HG03469 (cell line): ENCODE results near the gene ICA1.
A peak's percentile ranks its signal among the peaks of the same experiment; 100 is the strongest.

Experiments
- ATAC-seq: cut with Tn5 transposase; IDR thresholded peaks from one replicate; pipeline ENCODE4 v1.9.1; 2021; ENCODE audit warnings: mild to moderate bottlenecking, moderate library complexity, moderate number of reproducible peaks; ENCODE audit not compliant: unreplicated experiment

ICA1 gene

DNA sequence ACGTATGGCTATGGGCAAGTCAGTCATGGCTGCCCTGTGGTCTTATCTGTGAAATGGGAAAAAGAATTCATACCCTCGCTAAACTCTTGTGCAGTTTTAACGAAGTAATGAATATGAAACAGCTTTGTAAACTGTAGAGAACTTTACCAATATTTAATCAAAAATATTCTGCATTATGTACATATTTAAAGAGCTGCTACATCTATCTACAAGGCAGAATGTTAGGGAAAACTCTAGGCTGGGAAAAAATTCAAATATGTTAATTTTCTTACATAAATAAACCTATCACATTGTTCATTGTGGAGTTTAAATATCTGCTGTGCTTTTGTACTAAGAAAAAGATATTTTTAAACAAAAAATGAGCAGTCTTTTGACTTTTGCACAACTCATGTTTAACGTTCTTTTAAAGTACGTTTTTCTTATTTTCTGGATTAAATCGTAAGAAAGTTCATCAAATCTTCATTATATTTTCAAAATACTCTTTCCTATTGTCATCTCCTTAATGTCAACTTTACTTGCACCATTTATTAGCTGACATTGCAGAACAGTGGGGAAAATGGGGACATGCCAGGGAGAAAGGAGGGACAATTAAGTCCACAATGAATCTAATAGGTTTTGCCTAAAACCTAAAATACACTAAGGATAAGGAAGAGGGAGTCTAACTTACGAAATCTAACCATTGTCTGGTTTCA, 57.5 kb downstream of the ICA1 start:
- no peak for ATAC-seq

DNA sequence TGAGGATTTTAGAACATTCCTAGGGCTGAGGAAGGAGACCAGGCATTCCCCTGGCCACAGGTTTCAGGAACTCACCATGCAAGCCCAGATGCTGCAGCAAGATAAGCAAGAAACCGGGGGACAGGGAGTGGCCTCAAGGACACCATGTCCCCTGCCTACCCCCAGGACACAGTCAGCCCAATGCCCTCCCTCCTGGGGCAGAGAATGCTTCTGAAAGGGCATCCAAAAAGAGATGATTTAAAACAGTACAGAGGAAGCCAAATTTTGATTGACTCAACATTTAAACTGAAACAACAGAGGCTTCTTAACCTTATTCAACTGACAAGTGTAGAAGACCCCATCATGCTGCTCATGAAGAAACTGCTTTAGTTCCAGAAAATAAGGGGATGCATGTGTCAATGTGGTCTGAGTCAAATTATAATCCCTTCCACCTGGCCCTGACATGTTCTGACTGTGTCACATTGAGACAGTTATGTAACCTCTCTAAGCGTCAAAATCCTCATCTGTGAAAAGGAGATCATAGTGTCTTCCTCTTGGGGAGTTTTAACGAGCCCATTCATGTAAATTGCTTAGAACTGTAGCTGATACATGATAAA, 60.0 kb downstream of the ICA1 start:
- ATAC-seq, result no peak

DNA sequence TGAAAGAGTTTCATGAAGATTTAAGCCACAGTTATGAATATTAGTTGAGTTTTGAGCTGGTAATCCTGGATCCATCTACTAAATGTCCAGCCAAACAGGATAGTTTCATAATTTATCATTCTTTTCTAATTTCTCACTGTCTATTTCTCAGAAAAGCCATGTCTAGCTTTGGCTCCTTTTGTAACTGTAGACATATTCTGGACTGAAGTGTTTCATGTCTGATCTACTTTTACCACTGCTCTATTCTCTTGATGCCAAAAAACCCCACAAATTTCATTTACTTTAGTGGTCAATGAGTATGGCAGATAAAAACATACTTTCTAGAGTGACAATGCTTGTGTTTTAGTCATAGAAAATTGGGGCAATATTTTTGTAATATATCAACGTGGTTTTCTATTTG, 61.2 kb downstream of the ICA1 start:
- no peak for ATAC-seq

DNA sequence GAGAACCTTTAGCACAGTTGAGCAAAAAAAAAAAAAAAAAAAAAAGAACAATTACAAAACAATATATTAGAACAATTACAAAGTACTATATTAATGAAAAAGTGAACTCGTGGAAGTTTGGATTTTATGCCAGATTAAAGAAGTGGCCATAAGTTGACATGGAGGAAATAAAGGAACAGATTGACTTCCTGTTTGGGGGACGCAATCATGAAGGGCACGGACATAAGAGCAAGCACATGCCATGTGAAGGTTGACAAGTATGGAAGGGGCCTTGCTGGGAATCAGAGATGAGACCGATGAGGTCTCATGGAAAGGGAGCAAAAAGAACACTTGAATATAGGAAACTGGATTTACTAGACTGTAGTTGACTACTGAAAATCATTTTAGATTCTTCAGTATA, 61.7 kb downstream of the ICA1 start:
- ATAC-seq, result no peak

DNA sequence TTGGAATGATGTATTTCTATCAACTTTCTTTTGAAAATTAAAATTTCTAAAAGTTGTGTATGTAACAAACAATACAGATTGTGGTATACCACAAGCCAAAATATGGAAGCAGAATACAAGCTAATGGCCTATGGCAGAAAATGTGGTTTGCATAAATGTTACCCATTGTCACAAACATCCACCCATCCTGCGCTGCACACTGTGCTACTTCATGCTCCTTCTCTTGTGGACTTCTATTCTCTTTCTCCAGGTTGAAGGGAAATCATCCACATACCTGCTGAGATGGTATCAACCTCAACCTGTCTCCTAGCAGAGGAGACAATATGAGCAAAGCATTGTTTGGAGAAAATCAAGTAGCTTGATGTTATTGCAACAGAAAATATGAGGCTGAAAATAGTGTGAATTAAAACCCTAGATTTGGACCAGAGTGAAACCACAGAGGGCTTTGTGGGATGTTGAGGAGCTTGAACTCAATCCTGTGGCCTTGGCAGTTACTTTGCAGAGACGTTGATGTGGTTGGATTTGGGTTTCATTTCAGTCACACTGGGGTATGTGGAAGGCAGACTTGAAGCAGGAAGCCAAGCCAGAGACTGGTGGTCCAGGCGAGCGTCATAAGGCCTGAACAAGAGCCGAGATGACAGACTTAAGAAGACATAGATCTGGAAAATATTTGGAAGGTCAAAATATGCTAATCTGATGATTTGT, 63.8 kb downstream of the ICA1 start:
- no peak for ATAC-seq

DNA sequence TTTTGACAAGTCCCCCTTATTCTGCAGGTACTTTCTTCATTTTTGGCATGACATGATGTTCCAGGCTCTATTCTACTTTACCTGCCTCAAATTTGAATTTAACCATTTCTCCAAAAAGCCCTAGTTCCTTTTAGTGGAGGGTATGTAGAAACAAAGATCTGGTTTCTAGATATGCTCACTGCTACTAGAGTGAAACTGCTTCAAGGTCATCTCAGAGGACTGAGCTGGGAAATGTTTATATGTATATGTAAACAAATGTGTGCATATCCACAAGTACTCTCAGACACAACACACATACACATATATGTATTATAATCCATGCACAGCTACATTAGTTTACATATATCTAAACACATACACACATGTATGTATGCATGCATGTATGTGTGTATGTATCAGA, 69.1 kb downstream of the ICA1 start:
- ATAC-seq, result no peak

DNA sequence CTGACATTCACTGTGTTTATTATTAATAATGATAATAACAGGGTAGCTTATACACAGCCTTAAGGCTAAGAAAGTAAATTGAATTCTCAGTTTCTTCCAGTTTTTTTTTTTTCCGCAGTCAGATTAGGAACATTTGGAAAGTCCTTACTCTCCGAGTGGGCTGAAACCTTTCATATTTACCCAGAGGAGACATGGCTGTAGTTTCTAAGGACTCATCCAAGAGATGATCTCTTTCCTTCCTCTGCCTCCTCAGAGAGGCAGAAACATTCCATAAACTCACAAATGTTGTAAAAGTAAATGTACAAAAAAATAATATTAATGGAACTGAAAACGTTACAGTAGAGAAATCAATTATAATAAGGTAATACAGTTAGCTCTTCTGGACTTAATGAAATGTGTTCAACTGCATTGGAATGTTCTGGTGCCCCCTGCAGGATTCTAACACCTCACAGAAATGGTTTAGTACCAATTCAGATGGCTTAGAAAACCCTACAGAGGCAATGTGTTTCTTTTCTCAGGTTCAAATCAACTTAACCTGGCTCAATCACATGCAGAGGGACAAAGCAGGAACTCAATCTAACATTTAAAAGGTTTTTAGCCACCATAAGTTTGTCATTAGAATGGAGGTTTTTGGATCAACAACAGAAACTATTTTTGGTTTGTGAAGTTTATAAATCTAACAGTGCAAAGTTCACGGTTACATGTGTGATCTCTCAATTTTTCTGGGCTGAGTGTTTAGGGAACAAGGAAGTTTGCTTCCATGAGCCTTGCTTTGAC, 71.7 kb downstream of the ICA1 start:
- peak; percentile 60 for ATAC-seq

DNA sequence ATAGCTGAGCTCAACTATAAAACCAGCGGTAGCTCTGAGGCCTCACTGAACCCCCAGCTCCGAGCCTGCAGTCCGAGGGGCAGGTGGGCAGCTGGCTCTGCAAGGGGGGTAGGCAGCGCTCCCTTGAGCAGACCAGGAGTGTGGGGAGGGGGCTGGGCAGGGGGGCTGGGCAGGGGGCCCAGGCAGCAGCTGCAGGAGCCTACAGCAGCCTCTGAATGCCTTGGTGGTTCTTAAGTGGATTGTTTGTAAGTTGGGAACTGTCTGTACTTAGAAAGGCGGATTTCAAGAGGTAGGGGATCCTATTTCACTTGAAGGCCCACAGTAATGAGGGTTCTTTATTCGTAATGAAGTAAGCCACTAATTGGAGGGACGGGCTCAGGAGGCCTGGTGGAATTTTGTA, 72.3 kb downstream of the ICA1 start:
- ATAC-seq, result no peak

DNA sequence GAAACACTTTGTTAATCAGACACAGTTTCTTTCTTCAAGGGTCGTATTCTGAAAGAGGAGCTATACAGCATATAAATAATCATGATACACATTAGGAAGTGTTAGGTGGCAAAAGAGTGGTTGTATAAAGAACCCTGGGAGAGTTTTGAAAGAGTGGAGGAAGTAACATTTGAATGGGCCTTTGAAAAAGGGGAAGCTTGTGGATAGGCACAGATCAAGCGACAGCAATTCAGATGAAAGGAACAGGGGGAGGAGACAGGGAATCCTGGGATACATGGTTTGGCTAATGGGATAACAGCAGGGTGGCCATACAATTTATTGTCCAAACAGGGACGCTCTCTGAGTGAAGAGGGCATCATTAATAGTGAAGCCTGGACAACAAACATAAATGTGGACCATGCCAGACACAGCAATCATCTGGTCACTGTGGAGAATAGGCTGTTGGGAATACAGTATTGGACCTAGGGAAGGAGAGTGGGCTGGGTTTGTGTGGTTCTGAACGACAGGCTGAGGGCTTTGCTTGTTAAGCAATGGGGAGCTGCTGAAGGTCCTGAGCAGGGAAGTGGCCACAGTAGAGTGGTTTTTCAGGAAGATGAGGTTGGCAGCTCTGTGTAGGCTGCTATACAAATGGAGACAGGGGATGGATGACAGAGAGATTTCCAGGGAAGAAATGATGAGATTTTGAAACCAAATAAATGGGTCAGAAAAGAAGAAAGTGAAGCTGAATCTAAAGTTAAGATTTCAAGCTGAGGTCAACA, 75.9 kb downstream of the ICA1 start:
- no peak for ATAC-seq

DNA sequence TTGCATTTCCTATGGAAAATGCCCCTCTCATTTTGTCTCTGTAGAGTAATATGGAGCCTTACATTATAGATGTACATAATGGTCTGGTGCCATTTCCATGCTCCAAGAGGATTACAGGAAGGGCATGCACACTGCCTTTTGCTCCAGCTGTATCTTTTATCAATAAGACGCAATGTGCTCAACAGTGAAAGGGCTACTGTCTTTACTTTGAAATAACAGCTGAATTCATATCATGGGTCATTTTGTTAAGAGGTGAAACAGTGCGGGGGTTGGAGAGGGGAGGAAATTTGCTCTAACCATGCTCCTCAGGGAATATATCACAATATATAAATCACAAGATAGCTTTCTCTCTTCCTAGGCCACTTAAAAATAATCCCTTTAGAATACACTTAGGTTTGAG, 77.7 kb downstream of the ICA1 start:
- no peak for ATAC-seq

DNA sequence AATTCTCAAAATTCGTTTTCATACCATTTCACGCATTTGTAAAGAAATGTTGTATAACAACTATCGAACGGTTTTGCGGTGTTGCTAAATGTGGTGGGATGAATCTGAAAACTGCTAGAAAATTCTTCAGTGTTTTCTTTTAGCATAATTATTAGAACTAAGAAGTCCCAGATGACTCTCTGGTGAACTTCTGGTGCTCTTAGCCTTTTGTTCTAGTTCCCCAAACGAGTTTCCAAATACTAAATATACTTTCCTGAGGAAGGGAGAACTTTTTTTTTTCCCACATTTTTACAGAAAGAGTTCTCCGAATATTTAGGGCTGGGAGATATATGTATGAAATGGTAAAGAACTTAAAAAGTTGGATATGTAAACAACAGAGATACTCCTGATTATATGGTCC, 82.5 kb downstream of the ICA1 start:
- ATAC-seq, result no peak

DNA sequence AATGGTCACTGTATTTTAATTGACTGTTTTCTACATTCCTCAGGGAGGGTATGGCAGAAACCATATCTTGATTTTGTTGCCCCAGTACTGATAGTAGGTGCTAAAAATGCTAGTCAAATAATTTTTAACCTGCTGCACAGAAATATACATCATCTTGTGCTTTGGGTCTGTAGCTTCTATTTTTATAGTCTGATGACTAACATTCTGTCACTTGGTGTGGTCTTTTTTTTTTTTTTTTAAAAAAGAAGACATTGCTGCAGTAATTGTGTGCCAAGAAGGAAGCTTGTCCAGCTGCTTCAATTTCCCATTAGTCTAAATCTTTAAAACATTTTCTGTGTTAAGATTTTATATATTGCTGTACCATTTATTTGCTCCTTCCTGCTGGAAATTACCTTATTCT, 83.6 kb downstream of the ICA1 start:
- ATAC-seq, result no peak

DNA sequence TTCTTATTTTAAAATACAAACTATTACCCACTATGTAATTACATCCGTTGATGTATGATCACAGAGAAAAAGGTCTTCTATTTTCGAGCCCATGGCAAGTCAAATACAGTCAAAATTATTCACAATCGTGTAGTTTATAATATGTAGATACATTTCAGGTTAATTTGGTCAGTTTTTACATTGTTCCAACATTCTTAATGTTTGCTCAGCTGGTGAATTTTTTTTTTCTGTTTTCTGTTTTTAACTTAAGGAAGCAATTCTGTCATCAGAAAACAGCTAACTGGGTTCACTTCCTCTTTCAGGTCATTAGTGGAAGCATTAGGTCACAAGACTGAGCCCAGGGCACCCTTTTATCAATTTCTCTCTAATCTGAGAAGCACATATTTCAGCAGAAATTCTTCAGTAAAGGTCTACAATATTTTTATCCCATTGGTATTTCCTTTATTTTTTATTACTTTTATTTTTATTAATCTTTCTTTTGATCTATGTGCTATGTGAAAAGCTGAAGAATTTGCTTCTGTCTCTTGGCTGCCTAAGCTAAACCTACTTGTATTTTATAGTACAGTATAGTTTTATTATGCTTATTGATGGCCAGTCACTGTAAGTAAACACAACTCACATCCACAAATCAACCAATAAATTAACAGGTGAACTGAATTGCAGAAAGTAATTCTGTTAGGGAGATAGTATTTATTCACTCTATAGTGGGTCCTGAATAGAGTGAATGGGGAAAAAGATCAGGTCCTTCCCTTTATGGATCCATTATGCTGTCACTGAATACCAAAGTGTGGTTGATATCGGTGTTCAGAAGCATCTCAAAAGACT, 84.6 kb downstream of the ICA1 start:
- ATAC-seq, result peak; percentile 32

DNA sequence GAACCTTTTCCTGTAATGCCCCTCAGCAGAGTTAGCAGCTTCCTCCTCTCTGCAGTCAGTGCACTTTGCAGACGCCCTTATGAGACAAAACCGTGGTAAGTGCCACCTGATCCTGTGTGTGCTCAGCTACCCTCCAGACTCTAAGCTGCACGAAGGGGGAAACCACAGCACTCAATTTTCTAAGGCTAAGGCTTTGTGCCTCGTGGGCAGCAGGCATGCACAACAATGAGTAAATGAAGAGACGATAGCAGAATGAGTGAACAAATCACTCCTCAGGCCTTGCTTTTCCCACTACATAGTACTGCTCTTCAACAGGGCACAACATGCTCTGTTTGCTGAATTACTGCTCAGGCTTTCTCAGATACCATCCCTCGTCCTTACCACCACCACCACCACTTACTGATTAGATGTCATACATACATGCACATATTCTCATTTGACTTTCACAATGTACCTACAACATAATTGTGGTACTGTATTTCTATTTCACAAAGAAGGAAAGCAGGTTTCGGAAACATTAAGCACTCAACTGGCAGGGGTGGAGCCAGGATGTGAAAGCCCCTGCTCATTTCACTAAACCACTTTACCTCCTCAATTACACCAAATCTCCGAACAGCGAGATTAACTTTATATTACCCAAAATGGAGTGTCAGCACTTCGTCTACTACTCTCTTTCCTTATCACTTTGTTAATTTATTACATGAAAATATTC, 85.4 kb downstream of the ICA1 start:
- ATAC-seq, result peak; percentile 61

DNA sequence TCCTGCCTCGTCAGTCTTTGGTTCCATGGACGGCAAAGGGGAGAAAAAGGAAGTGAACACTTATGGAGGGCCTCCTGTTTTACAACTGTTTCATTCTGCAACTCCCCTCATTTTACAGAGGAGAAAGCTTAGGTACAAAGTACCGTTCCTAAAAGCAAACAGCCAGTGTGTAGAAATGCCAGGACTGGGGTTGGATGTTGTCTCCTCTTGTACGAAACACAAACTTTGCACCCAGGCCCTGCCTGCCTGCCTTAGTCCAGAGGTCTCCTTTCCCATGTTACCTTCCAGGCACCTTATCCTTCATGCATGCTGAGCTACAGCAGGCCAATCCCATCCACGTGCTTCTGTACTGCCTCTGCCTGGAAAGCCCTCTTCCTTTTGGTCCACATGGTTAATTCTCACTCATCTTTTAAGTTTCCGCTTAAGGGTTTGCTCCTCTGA, 86.0 kb downstream of the ICA1 start:
- ATAC-seq, result no peak

DNA sequence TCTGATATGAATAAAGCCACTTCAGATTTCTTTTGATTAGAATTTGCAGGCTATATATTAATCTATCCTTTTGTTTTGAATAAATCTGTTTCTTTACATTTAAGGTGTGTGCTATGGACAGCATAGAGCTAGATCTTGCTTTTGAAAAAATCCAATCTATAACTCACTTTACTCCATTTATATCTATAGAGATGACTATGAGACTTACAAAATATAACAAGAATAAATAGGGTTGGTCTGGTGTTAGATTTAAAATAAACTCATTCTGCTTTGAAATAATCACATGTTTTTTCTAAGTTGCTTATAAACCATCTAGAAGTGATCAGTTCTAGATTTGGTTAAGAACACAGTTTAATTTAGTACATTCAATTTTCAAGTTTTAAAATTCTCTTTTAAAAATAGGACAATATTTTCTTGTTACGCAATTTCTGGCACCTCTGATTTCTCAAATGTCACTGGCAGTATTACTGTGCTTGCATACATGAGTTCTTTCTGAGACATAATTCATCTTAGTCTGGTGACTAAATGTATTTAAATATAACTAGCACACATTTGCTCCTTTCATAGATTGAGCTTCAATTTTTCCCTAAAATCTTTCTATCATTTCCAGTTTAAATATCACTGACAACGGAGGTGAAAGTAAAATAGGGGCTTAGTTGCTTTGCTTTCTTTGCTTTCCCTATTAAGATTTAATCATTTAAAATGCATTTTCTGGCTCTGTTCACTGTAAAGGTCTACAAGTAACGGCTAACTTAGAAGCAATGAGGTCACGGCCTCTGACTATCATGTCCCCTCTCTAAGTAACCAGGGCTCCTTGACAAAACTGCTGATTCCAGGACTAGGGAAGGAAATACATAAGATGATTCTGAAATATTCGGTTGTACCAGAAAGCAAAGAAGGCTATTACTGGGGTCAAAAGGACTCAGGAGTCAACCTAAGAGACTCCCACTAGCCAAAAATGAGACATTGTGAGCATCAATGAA, 89.3 kb downstream of the ICA1 start:
- no peak for ATAC-seq

DNA sequence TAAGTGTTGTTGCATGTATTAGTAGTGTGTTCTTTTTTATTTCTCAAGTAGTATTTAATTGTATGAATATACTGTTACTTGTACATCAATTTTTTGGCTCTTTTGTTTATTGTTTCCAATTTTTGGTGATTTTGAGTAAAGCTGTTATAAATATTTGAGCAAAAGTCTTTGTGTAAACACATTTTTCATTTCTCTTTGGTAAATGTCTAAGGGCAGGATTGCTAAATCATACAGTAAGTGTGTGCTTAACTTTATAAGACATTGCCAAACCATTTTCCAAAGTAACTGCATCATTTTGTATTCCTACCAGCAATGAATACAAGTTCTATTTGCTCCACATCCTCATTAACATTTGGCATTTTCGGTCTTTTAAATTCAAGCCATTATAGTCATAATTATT, 92.8 kb downstream of the ICA1 start:
- no peak for ATAC-seq

DNA sequence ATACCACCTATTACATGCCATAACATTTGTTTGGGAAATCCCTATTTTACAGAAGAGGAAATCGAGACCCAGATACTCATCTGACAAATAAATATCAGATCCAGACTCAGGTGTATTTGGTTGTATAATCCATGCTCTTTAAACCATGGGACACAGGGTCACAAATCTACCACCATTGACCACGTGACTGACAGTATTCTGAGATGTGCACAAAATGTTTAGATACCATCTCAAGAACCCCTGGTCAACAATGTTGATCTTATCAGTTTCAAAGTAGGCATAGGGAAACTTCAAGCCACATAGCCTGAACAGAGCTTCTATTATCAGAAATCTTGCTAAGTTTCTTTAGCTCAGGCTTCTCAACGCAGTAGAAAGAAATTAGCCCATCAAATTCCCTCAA, 93.6 kb downstream of the ICA1 start:
- no peak for ATAC-seq
